GM11168 (cell line): ENCODE data around the gene ZFR2.

Source experiments
- in situ Hi-C: fragments of 300-500 bp; cut with MboI; formaldehyde crosslinking; loops from one replicate; pipeline ENCODE4 v1.12.0; 2022; ENCODE audit warnings: low sequenced_read_pairs; ENCODE audit not compliant: unreplicated experiment

The ZFR2 gene

GRCh38 chr19:3839941-3840340 lies 28.9 kb downstream of the ZFR2 start:
- in situ Hi-C loops: no loop called here

GRCh38 chr19:3838661-3839060 lies 30.2 kb downstream of the ZFR2 start:
- in situ Hi-C loops: no loop called here

GRCh38 chr19:3837922-3838321 lies 30.9 kb downstream of the ZFR2 start:
- in situ Hi-C loops: no loop called here

- in situ Hi-C loops: no loop called here
Measured at GRCh38 chr19:3837332-3837731, 31.5 kb downstream of the ZFR2 start.

GRCh38 chr19:3836887-3837286 lies 32.0 kb downstream of the ZFR2 start:
- in situ Hi-C loops: no loop called here

GRCh38 chr19:3835055-3835435 lies 33.8 kb downstream of the ZFR2 start:
- in situ Hi-C loops: no loop called here

- in situ Hi-C loops: no loop called here
Measured at GRCh38 chr19:3834349-3835054, 34.3 kb downstream of the ZFR2 start.

GRCh38 chr19:3833578-3834348 lies 35.1 kb downstream of the ZFR2 start:
- in situ Hi-C loops: no loop called here

- in situ Hi-C loops: no loop called here
Measured at GRCh38 chr19:3832001-3832400, 36.8 kb downstream of the ZFR2 start.

GRCh38 chr19:3831601-3832000 lies 37.2 kb downstream of the ZFR2 start:
- in situ Hi-C loops: no loop called here

- in situ Hi-C loops: no loop called here
Measured at GRCh38 chr19:3830621-3831589, 37.9 kb downstream of the ZFR2 start.

- in situ Hi-C loops: no loop called here
Measured at GRCh38 chr19:3827306-3827705, 41.5 kb downstream of the ZFR2 start.

- in situ Hi-C loops: no loop called here
Measured at GRCh38 chr19:3826163-3826562, 42.7 kb downstream of the ZFR2 start.

- in situ Hi-C loops: no loop called here
Measured at GRCh38 chr19:3825286-3825956, 43.4 kb downstream of the ZFR2 start.

GRCh38 chr19:3823350-3823713 lies 45.5 kb downstream of the ZFR2 start:
- in situ Hi-C loops: no loop called here

GRCh38 chr19:3822683-3823349 lies 46.0 kb downstream of the ZFR2 start:
- in situ Hi-C loops: no loop called here

GRCh38 chr19:3821857-3822364 lies 46.9 kb downstream of the ZFR2 start:
- in situ Hi-C loops: no loop called here

- in situ Hi-C loops: no loop called here
Measured at GRCh38 chr19:3821156-3821555, 47.7 kb downstream of the ZFR2 start.

GRCh38 chr19:3819989-3820388 lies 48.8 kb downstream of the ZFR2 start:
- in situ Hi-C loops: no loop called here

- in situ Hi-C loops: no loop called here
Measured at GRCh38 chr19:3818918-3819317, 49.9 kb downstream of the ZFR2 start.
